GM21447 (cell line): ENCODE measurements around the gene PRR23B.

Experiments
- ATAC-seq: cut with Tn5 transposase; IDR thresholded peaks from one replicate; pipeline ENCODE4 v1.9.1; 2021; ENCODE audit not compliant: unreplicated experiment

PRR23B gene

GRCh38 chr3:138975351-138975750, 45.4 kb downstream of the PRR23B start:
- ATAC-seq, result no peak

- no peak for ATAC-seq
These were observed 46.3 kb downstream of the PRR23B start for GRCh38 chr3:138974462-138974861.

- no peak for ATAC-seq
These were observed 47.8 kb downstream of the PRR23B start for GRCh38 chr3:138972941-138973340.

- no peak for ATAC-seq
These were observed 48.9 kb downstream of the PRR23B start for GRCh38 chr3:138971766-138972320.
